BE2C (cell line): Measurements from ENCODE around the gene MARF1.

Source experiments
- DNase-seq: peaks from one replicate; pipeline ENCODE4 v3.0.0-alpha.2; 2020
- H3K27me3 ChIP-seq: fragments of 250-450 bp; sonication (Bioruptor Pico); 2 replicates; pipeline ENCODE4 v1.5.1; 2020; ENCODE audit warnings: mild to moderate bottlenecking
- H3K36me3 ChIP-seq: fragments of 250-450 bp; sonication (Bioruptor Pico); 2 replicates; pipeline ENCODE4 v1.5.1; 2020; ENCODE audit warnings: mild to moderate bottlenecking
- H3K4me1 ChIP-seq: fragments of 250-450 bp; sonication (Bioruptor Pico); 2 replicates; pipeline ENCODE4 v1.5.1; 2020
- H3K4me3 ChIP-seq: 2 replicates; pipeline ENCODE4 v1.5.1; 2011; ENCODE audit warnings: low read depth, low read length
- H3K9me3 ChIP-seq: fragments of 250-450 bp; sonication (Bioruptor Pico); 2 replicates; pipeline ENCODE4 v1.5.1; 2020
- TF ChIP-seq, protein P1 (sequence below): IDR thresholded peaks from 2 replicates; pipeline ENCODE4 v1.5.1; 2012; ENCODE audit warnings: mild to moderate bottlenecking, low read depth, low read length

MARF1 gene

DNA sequence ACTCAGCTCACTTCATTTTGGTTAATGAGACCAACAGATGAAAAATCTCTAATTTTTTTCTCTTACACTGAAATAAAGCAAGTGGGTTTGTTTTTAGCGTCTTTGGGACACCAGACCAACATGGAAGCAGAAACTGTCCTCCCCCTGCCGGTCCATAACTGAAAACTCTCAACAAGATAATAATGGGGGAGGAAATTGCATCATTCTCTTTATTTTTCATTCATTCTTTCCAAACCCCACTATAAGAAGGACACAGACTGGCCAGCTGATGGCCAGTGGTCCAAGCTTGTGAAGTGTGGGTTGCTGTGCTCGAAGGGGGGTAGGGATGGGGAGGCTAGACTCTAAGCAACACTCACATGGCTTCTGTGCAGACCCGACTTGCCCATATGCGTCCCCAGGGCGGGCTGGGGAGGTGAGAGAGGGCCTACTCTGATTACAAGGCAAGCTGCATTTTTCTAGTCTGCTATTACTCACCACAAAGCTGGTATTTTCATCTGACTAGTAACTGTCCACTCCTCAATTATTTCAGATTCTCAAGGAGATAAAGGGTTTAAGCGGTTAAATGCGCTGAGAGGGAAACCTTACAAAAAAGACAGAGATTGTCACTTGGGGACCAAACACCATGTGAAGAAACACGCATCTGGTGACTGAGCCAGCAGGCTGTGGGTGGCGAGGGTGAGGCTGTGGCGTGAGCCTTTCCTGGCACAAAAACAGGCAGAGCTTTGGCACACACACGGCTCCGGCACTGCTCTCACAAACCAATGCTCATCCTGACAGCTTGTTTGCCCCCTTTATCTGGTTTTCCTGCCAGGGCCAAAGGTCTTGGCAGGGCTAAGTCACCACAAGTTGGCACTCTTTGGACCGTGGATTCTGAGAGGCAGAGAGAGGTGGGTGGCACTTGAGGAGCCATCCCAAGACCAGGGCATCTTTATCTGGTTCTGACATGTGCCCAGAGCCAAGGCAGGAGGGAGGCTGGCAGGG is 38.2 kb downstream of the MARF1 start:
- peaks cover 49% of the 10 kb centered on the region for H3K36me3 ChIP-seq
- H3K4me1 ChIP-seq = no peaks in the 10 kb centered on the region
- no peak overlapping the region for H3K4me3 ChIP-seq
- no peaks in the 10 kb centered on the region for H3K27me3 ChIP-seq
- TF ChIP-seq, protein P1, sequence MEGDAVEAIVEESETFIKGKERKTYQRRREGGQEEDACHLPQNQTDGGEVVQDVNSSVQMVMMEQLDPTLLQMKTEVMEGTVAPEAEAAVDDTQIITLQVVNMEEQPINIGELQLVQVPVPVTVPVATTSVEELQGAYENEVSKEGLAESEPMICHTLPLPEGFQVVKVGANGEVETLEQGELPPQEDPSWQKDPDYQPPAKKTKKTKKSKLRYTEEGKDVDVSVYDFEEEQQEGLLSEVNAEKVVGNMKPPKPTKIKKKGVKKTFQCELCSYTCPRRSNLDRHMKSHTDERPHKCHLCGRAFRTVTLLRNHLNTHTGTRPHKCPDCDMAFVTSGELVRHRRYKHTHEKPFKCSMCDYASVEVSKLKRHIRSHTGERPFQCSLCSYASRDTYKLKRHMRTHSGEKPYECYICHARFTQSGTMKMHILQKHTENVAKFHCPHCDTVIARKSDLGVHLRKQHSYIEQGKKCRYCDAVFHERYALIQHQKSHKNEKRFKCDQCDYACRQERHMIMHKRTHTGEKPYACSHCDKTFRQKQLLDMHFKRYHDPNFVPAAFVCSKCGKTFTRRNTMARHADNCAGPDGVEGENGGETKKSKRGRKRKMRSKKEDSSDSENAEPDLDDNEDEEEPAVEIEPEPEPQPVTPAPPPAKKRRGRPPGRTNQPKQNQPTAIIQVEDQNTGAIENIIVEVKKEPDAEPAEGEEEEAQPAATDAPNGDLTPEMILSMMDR = no peak
- H3K9me3 ChIP-seq = no peaks in the 10 kb centered on the region
- no peak for DNase-seq

DNA sequence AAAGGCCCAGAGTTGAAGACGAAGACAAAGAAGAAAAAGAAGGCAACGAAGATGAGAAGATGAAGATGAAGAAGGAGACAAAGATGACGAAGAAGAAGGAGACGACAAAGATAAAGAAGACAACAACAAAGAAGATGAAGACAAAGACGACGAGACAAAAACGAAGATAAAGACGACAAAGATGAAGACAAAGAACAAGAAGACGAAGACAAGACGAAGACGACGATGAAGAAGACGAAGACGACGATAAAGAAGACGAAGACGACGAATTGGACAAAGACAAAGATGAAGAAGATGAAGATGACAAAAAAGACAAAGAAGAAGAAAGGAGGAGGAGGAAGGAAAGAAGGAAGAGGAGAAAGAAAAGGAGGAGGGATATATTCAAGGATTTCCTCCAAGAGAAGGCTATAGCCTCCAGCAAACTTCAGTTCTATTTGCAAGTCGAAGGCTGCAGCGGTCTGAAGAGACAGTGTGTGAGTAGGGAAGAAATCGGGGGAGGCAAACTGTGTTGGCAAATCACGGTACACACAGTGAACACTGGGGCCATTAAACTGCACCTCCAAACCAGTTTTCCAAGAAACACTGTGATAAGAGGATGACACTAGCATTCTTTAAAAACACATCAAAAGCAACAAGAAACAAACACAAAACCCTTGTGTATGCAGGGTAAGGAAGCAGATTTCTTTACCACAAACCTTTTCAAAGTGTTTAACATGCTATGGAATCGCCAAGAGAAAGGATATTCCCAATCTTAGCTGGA is 40.5 kb downstream of the MARF1 start:
- H3K27me3 ChIP-seq = no peaks in the 10 kb centered on the region
- H3K9me3 ChIP-seq = no peaks in the 10 kb centered on the region
- no peak for DNase-seq
- H3K4me3 ChIP-seq = no peak overlapping the region
- H3K4me1 ChIP-seq = no peaks in the 10 kb centered on the region
- H3K36me3 ChIP-seq = peaks cover 42% of the 10 kb centered on the region
- TF ChIP-seq, protein P1 = no peak

DNA sequence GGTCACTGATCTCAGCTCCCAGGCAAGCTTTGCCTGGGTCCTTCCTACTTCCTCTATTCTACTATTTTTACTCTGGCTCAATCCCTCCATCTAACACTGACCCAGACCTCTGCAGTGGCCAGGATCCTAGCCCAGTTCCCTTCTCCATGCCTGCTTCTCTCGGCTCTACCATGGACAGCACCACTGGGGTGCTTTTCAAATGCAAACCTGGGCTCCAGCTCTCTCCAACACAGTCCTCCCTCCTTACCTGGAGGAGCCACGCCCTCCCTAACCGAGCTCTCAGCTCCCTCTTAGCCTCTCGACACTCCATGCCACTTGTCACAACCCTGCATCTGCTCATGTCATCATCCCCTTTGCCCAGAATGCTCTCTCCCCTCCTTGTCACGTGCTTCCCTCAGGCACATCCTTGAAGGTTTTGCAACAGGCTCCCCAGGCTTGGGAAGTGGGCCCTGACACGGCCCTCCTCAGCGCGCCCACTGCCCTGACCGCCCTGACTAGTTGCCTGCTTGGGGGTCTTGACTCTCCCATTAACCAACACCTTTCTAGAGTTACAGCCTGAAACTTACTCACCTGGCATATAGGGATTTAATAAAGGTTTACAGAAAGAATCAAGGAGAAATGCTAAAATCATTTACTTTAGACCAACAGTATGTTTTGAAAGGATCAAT is 41.6 kb downstream of the MARF1 start:
- TF ChIP-seq, protein P1 = no peak
- peaks cover 47% of the 10 kb centered on the region for H3K36me3 ChIP-seq
- no peaks in the 10 kb centered on the region for H3K9me3 ChIP-seq
- H3K4me3 ChIP-seq = no peak overlapping the region
- DNase-seq = no peak
- no peaks in the 10 kb centered on the region for H3K27me3 ChIP-seq
- H3K4me1 ChIP-seq = no peaks in the 10 kb centered on the region

DNA sequence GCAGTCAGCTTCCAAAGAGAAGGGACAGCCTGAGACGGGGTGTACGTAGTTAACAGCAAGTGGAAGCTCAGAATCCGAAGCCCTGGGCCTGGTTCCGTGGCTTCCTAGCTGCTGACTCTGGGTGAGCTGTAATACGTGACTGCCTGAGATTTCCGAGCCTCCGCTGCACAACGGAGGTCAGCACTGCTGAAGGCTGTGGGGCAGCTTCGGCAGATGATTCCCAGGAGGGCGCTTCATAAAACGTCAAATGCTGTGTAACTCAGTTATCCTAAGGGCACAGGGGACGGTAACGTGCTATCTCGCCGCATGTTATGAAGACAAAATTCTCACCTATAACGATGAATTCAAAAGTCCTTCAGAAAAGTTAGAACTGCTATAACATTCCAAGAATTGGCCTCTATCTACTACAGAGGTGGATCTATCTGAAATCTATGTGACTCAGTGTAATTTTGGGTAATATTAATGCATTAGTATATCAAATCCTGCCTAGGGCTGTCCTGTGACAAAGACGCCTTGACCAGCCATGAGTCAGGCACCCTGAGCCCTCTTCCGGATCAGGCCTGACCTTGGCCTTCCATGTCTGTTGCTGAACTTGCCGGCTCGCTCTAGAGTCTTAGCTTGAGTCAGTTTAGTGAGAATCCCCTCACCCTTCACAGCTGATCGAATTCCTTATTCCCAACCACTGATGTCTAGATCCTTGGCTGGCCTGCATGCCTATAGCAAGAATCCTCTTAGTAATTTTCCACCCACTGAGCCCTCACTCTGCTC is 43.5 kb downstream of the MARF1 start:
- Histone ChIP-seq H3K27me3 (no peaks in the 10 kb centered on the region), H3K36me3 (peaks cover 48% of the 10 kb centered on the region)

DNA sequence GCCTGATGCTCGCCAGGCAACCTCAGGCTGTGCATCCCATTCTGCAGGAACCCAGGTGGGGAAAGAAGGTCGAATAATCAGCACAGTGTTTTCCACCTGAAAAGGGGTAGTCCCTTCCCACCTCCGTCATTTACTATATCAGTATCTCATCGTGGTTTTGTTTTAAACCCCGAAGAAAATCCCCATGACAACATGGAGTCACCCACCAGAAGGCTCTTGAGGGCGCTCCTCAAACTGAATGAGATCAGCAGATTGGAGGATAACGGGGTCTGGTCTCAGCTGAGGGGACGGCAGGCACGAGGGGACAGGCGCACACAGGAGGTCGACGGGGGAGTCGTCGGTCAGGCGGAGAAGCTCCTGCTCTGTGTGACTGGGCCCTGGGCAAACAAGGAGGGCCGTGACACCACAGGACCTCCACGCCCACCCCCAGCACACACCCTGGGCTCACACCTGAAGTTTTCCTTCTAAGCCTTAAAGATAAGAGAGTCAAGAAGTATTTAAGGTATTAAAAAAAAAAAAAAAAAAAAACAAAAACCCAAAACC is 44.2 kb downstream of the MARF1 start:
- H3K36me3 ChIP-seq = peaks cover 43% of the 10 kb centered on the region
- H3K4me1 ChIP-seq = no peaks in the 10 kb centered on the region
- H3K27me3 ChIP-seq = no peaks in the 10 kb centered on the region
- TF ChIP-seq, protein P1 = no peak
- no peaks in the 10 kb centered on the region for H3K9me3 ChIP-seq
- H3K4me3 ChIP-seq = no peak overlapping the region
- no peak for DNase-seq

More for the DNA sequence above, 43.5 kb downstream of the MARF1 start:
- TF ChIP-seq, protein P1 = no peak
- Histone ChIP-seq H3K4me1 (no peaks in the 10 kb centered on the region), H3K9me3 (no peaks in the 10 kb centered on the region), H3K4me3 (no peak overlapping the region)
- DNase-seq = no peak
